GM18858 (cell line): ENCODE measurements around the gene CABCOCO1.

ENCODE experiments used
- ATAC-seq: cut with Tn5 transposase; IDR thresholded peaks from one replicate; pipeline ENCODE4 v1.9.1; 2021; ENCODE audit not compliant: unreplicated experiment

Gene CABCOCO1

DNA sequence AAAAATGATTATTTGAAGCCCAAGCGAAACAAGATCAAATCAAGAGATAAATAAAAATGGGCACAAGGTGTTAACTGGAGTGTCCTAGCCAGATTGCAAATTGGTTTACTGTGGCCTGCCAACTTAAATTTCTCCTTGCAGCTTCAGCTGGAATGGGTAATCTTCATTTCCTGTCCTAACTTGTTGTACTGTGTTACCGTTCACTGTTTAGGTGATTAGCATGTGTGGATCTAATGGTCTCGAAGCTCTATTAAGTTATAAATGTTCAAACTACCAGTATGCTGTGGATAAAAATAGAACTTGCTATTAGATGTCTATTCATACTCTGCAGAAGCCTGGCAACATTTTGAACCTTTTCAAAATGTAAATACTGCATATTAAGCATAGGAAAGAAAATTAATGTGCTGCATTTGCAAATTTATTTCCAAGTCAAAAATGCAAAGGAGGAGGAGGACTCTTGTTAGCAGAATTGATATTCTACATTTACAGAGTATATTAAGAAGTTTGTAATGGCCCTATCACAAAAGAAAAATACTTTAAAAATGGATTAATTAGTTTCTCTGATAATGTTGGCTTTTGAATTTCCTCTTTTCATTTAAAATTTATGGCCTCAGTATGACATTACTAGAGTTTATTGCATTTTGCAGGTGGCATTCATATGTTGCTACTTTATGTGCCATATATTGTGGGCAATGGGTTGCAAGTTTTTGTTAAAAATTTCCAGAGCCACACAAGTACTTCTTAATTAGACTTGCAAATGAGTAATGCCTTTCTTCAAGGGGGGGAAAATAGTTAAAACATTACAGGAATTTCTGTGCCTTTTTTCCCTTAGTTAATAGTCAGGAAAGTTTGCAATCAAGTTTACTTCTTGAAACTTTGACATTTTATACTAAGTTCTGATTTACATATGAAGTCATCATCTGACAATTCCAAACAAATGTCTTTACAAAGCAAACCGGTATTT, 92.1 kb downstream of the CABCOCO1 start:
- no peak for ATAC-seq

DNA sequence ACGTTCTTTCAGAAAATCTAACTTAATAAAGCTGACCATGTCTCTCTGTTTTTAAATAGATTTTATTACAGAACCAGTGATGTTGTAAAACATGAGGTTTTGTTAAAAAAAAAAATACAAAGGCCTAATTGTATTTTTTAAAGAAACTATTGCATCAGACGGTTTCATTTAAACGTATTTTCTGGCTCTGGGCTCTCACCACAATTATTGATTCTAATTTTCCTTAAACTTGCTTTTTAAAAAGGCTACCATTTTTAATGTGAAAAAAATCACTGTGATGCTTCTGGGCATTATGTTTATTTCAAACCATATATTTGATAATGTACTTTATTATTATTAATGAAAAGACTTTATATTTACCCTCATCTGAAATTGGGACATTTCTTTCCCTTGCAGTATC, 94.3 kb downstream of the CABCOCO1 start:
- ATAC-seq: no peak

DNA sequence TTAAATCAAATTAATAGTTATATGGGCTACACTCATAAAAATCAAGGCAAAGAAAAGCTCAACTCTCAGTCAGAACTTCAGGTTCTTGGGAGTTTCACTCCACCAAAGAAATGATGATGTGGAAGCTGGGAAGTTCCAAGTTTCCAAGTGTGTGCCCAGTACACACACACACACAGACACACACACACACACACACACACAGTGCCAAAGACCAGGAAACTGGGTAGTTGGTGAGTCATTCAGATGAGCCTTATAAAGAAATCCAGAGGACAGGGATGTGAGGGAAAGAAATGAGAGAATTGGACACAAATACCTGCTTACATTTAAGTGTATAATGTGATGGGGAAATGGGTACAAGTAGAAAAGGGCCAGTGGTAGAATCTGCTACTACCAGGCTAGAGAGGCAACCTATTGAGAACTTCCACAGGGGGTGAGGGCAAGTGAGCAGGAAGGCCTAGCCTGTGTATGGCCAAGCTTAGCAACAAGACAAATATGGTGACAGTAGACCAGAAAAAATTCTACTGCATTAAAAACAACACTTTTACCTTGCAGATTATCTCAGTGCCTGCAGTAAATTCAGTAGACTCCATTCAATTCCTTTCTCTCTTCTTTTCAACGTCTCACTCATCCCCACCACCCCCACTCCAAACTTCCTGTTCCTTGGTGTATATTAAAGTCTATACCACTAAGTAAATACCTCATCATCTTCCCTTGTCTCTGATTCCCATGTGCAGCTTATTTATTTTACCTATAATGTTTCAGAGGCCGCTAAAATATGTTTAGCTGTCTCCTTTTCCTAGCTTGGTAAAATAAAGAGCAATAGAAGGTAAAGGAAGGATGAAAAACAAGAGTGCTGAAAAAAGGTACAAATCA, 95.0 kb downstream of the CABCOCO1 start:
- no peak for ATAC-seq

DNA sequence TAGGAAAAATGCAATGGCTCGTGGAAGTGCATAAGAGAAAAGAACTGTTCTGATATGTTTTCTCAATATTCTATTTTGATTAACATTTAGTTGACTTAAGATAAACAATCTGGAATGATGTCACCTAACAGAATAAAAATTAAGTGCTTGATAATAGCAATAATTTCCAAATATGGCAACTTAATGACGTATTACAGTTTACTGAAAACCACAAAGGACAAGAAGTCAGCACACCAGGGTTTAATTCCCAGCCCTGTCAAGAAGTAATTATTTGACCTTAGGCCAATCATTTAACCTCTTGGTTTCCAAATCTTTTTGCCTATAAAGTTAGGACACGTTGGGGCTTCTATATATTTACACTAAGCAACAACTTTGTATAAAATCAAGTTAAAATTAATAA, 95.7 kb downstream of the CABCOCO1 start:
- no peak for ATAC-seq

DNA sequence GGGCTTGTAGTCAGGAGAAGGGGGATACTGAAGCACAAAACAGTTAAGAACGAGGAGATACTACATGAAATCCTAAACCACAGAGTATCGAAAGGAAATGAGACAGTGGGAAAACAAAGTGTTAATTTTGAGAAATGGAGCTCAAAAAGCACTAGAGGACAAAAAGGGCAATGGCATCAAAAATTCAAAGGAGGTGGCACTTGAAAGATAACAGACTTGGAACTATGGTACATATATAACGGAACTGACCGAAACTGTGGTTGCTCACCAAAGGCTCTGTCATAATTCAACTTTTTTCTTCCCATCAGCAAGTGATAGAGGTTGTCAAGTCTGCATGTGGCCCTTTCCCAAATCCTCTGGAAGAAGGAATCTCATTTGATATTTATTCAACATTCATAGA, 97.0 kb downstream of the CABCOCO1 start:
- ATAC-seq: no peak

DNA sequence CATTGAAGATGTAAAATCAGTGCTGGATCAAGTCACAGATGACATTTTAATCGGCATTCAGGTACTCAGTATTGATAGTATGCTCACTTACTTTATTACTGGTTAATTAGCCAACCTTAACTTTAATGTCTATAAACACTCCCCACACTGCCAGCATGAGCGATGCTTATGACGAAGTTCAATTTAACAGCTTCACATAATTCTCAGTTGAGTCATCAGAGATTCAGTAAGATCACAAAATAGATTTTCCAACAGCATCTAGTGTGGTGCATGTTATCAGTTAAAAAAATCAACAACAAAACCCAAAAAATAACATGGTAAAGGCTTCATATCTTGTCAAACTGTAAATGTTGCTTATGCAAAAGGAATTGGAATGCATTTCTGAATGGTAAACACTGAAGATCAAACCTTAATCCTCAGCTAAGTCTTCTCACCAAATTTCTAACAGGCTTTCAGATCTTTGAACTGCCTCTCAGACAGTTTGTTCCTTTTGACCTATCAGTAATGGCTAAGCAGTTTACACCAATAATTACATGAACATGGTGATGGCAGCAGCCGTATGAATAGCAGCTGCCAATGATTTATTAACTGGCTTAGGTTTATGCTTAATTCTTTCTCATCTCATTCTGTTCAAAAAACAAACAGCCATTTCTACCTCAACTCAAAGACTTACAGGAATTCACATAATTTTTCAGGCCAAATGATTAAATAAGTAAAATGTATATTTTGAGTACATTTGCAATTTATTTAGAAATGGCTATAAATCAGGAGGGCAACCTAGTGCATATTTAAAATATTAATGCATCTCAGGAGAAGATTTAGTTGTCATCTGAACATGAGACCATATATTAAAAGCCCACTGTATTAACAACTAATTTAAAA, 98.5 kb downstream of the CABCOCO1 start:
- ATAC-seq: no peak

DNA sequence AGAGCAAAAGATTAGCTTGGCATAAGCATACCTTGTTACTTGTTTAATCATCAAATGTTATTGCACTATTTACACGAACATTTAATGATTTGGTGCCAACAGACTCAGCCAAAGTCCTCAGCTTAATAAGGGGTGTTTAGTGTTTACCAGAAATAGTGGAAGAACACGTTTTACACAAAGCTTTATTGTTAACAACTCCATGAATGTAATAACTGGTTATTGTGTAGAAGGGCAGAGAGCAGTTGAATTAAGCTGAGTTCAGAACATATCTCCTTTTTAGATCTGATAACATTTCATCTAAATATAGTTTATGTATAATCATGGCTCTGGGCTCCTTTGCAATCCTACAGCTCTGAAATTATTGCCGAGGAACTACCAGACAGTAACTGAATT, 99.1 kb downstream of the CABCOCO1 start:
- no peak for ATAC-seq

DNA sequence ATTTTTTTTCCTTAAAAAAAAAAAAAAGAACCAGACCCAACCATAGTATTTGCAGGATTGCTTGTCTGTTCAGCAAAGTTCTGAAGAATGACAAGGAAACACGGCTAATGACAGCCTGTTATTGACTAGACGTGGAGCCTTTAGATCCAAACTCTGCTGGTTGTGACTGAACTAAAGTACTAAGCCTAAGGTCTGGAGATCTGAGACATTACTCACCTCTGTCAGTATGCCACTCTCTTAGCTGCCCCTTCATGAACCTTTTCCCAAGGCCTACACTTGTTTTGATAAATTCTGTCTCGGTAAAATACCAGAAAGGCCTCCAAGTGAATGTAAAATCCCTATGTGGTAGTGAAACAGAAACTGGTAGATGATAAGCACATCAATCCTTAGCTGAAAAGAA, 101.0 kb downstream of the CABCOCO1 start:
- no peak for ATAC-seq

DNA sequence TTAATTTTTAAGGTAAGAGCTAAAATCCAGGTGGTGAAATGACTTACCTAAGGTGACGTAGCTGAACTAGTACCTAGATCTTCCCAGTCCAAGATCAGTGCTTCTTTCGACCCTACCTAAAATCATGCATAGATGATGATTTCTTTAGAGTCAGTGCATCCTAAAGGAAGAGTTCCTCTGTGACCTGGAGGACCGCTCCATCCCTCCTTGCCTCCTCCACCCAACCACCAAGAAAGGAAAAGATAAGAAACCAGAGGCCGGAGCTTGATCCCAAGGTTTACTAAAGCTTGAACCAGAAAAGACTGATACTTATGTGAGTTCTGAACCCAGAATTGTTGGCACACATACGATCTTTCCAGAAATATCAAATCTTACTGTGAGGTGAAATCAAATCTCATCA, 101.8 kb downstream of the CABCOCO1 start:
- no peak for ATAC-seq

DNA sequence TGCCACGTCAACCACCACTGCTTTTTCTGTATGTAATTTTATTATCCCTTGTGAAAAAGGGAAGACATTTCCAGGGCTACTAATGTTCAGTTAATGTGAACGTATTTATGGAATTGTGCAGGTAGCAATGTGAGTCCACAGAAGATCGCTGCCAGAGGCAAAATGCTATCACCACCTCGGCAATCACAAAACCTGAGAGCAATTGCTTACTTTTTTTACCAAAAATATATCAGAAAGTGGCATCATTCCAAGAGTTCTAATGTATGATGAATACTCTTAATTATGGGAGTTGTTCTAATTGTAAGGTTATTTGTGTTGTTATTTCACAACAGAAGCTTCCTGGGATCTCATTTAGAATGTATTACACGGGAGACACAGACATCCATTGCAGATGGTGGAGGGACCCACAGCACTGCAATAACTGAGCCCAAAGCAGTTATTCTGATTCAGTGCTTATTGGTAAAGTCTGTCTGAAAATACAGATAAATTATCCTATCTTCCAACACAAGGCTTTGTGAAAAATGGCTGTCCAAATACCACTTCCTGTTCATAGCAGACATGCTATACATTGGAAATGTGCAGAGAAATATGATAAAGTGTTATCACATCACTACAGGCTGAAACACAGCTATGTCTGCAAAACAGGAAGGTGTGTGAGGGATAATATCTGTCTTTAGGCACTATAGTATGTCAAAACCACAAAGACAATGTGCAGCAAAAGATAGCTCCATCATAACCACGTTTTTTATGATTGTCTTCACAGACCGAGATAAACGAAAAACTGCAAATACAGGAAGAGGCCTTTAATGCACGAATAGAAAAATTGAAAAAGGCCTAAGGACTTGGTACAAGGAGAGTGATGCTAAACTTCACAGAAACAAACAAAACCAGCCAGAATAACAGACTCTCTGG, 102.7 kb downstream of the CABCOCO1 start:
- ATAC-seq: no peak

DNA sequence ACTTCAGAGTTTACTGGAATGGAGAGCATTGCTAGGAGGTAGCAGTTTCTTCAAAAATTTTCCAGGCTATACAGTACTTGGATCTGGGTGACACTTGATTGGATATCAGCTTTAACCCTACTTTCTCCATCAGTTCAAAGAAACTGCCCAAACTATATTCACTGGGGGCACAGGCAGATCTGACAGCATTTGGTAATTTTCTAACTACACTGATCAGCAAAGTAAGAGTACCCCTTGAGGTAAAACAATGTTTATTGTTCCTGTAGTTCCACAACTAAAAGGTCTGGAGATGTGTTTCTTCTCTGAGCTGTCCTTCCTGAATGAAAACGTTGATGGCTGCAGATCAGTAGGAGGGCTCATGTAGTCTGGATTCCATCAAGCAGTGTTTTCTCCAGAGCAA, 104.2 kb downstream of the CABCOCO1 start:
- no peak for ATAC-seq

DNA sequence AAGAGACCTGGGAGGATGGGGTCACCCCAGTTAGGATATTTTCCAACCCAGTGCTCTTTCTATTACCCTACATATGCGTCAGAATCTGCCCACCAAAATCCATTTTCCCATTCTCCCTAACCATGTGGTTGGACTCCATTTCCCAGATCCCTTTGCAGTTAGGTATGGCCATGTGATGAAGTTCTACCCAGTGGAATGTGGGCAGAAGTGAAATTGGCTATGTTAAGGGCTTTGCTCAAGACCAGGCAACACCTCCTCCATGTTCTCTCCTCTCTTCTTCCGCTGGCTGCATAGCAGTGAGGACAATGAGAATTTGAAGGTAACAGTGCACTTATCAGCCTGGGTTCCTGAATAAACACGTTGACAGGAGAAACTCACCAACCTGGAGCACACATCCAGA, 111.3 kb downstream of the CABCOCO1 start:
- ATAC-seq: no peak

DNA sequence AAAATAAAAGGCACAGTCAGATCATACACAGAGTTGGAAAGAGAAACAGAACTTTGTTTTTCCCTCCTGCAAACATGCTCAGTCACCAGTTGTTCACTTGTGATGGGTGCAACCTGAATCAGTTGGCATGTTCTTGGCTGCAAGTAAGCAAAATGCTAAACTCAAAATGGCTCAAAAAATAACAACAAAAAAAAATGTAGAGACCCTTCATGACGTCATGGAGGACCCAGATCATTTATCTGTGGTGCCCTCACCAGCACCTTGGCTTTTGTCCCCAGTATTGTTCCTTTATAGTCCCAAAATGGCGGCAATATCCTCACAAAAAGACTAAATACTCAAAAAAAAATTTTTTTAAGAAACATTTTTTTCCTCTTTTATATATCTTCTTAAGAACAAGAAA, 112.4 kb downstream of the CABCOCO1 start:
- ATAC-seq: no peak

DNA sequence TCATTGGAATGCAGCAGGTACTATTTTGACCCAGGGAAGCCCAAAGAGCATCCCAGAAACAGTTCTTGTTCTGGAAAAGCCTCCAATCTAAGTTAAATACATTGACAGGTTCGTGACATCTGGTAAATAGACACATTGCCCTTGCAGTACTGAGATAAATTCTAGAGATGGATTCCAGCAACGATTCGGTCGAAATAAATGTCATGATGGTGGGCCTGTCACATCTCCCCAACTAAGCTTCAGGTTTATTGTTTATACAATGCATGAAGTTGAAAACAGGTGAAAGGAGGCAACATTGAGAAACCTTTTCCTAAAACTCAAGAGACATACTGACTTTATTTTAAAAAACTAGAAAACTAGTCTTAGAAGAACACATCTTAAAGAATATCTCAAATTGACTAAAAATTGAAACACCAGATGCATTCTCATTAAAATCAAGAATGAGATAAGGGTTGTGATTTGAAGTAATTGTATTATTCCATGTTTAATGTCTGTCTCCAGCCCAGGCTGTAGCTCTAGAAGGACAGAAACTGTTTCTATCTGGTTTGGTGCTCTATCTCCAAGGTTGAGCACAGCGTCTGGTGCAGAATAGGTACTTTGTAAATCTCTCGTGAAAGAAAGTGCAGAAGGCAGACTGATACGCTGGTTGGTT, 114.0 kb downstream of the CABCOCO1 start:
- ATAC-seq: no peak

DNA sequence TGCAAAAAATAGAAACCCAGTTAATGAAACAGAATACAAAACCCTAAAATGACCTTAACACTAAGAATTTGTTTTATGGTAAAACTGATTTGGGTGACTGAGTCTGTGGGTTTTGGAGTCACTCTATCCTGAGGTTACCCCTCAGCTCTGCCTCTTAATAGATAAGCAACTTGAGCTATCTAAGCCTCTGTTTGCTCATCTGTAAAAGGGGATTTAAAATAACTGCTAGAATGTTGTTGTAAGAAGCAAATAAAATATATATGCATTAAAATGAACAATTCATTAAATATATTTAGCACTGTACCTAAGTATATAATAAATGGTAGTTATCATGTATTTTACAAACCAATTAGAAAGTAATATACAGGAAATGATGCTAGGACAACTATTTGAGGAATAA, 115.4 kb downstream of the CABCOCO1 start:
- ATAC-seq: no peak

DNA sequence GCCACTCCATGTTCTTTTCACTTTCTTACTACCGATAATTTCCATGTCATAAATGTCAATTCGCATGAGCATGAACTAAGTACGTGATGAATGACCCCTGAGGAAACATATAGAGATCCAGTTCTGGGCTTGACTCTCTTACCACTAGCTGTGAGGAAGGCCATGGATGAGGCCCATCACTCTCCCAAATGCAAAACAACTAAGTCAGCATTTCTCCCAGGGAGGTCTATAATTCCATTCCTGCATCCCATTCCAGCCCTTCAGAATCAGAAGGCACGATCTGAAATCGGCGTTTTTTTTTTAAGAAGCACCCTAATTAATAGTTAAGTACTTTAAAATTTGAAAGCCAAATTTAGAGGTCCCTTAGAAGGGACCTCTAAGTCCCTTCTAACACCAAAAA, 116.5 kb downstream of the CABCOCO1 start:
- no peak for ATAC-seq

DNA sequence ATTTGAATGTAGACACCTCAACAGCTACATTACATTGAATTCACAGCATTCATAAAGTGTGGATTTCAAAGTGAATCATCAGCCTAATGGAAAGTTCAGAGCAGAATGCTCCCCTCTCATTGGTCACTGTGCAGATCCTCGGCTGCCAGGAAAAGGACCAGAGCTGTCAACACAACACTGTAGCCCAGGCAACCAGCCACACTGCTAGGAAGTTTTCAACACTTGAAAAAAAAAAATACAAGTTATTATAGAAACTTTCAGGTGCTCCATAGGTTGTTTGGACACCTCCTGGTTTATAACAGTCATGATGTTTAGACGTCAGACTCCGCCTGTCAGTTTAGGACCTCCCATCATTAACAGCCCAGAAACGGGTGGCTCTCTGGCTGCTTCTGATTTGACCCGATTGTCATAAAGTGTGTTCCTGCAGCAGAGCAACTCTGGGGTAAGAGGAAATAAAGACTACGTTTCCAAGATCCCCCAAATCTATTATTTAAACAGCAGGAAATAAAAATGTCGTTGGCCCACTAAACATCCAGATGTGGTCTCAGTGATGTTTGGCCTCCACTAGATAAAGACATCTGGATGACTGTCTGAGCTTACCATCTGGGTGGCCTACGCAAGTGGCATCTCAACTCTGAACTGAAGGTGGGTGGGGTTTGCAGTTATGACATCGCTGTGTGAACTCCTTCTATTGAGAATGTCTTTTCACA, 117.4 kb downstream of the CABCOCO1 start:
- ATAC-seq: no peak

DNA sequence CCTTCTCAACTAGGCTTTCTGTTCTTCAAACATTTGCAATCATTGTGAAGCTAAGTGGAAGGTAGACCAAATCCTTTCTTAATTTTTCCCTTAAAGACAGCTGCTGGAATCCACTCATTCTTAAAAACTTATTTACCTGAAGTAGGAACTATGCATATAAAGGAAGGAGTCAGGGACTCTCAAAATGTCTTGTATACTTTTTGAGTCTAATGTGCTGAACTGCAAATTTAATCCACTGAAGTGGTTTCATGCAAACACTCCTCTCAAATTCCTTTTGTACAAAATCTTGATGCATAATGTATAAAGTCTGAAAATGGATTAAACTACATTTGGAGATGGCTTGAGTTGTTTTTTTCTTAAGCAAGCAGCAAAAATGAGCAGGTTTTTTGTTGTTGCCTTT, 118.0 kb downstream of the CABCOCO1 start:
- ATAC-seq: no peak

DNA sequence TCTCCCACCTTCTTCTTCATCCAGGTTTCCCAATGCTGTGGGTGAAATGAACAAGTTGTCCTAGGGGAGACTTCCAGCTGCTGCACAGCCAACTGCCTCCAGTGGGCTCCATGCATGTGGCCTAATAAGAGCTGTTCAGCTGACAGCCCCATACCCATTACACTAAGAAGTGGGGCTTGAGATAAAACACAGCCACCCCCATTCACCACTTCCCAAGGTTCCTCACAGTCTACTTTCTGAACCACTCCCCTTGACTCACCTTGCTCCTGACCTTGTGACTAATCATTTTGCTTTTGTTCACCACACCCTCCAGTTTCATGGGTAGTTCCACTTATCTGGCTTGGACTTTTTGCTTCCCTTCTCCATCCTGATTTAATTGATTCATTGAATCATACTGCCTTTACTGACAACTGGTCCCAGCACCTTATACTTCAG, 119.3 kb downstream of the CABCOCO1 start:
- ATAC-seq: no peak
